ENCODE results near the gene TMEM39A. TPM values are rescaled to one million over a fixed set of nuclear protein-coding genes. Genes with fewer than 3 reads are reported as not detected.

Gene TMEM39A
- total and polyA plus RNA-seq, 2 of the 4 experiments (the other 2 are of a cell fraction): 29.6 to 117 TPM

DNA sequence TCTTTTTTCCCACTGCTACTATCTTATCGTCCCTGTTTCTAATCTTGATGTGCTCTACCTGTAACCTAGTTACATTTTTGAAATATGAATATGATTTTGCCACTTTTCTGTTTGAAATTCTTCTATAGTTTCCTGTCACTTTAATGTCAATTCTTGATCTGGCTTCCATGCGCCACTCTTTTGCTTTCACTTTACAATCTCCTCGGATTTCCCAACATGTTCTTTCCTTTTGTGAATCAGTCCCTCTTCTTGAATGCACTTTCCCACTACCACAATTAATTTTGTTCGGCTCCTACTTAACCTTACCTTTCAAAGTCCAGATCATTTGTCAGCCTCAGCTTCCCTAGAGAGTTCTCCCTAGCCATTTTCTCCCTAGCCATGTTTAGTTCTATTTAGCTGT is 43.2 kb upstream of the TMEM39A start:
- 100% methylated on average over 2 of the region's 4 CpGs; no CpG with 5 or more reads in 1 of the 2 experiments for WGBS, 2 experiments (ENCODE audit: extremely low coverage in 2 of 2, insufficient read length in 1 of 2)
- Histone ChIP-seq H2AK9ac (replicated peaks; ENCODE audit: low read depth, low read length, poor library complexity) (no peak overlapping the region), H3K4me1 (ENCODE audit: control insufficient read depth, insufficient read depth, low read length) (no peaks in the 10 kb centered on the region), H3K4me2 (ENCODE audit: low read depth, low read length) (no peak overlapping the region), H3K36me3 (ENCODE audit: control insufficient read depth, insufficient read depth, low read length) (peaks cover 20% of the 10 kb centered on the region), H2AFZ (replicated peaks; ENCODE audit: low read length, poor library complexity) (no peak overlapping the region), H3K9me3 (ENCODE audit: control insufficient read depth, insufficient read depth, low read length) (no peaks in the 10 kb centered on the region), H4K8ac (ENCODE audit: low read depth in 2 of 2, low read length in 2 of 2) (no peak overlapping the region), H3K23ac (ENCODE audit: low read depth, low read length) (no peak overlapping the region), H3K4ac (ENCODE audit: low read depth, low read length) (no peak overlapping the region), H2BK120ac (ENCODE audit: low read depth, low read length) (no peak overlapping the region), H3K27me3 (ENCODE audit: control insufficient read depth, insufficient read depth, low read length) (no peaks in the 10 kb centered on the region), H4K5ac (ENCODE audit: low read depth, low read length) (no peak overlapping the region), H3K79me1 (ENCODE audit: low read depth in 1 of 2, low read length in 2 of 2) (peaks cover 11 to 13% of the 10 kb centered on the region in 2 experiments), H3K56ac (ENCODE audit: extremely low read depth, insufficient read depth, low read length) (no peak overlapping the region), H3K4me3 (ENCODE audit: insufficient read depth, low read depth, low read length) (no peak overlapping the region), H3K18ac (ENCODE audit: low read depth, low read length) (no peak overlapping the region), H3K27ac (ENCODE audit: insufficient read depth, low read length) (no peak overlapping the region), H4K91ac (ENCODE audit: insufficient read depth, low read depth, low read length) (no peak overlapping the region), H2BK5ac (ENCODE audit: low read depth, low read length, poor library complexity, severe bottlenecking) (no peak overlapping the region), H3K14ac (replicated peaks; ENCODE audit: low read depth, low read length) (no peak overlapping the region), H2AK5ac (ENCODE audit: low read depth, low read length) (no peak overlapping the region), H3K9me1 (ENCODE audit: insufficient read depth, low read length) (0 out of 2 replicates have a peak, but pooled peaks cover 3% of the 10 kb centered on the region), H4K20me1 (ENCODE audit: insufficient read depth, low read length) (no peaks in the 10 kb centered on the region), H3K9ac (ENCODE audit: low read depth, low read length) (no peak overlapping the region), H2BK15ac (ENCODE audit: low read depth, low read length) (no peak overlapping the region), H2BK20ac (ENCODE audit: low read depth, low read length) (no peak overlapping the region)
- ATAC-seq (ENCODE audit: low read depth) (no peak), DNase-seq (no peak)
- TF ChIP-seq, protein P1, sequence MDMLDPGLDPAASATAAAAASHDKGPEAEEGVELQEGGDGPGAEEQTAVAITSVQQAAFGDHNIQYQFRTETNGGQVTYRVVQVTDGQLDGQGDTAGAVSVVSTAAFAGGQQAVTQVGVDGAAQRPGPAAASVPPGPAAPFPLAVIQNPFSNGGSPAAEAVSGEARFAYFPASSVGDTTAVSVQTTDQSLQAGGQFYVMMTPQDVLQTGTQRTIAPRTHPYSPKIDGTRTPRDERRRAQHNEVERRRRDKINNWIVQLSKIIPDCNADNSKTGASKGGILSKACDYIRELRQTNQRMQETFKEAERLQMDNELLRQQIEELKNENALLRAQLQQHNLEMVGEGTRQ (IDR thresholded peaks at IDR 0.05; ENCODE audit: low read depth, low read length): no peak
- TF ChIP-seq MAZ (IDR thresholded peaks at IDR 0.05; ENCODE audit: borderline replicate concordance, low read depth, low read length) (no peak), MXI1 (IDR thresholded peaks at IDR 0.05; ENCODE audit: borderline replicate concordance, low read depth, low read length) (no peak), BHLHE40 (IDR thresholded peaks at IDR 0.05; ENCODE audit: low read depth, low read length) (no peak), RAD21 (IDR thresholded peaks at IDR 0.05; ENCODE audit: low read length) (no peak), FOS (IDR thresholded peaks at IDR 0.05; ENCODE audit: low read depth, low read length) (no peak), MAFK (IDR thresholded peaks at IDR 0.05; ENCODE audit: low read depth, low read length) (no peak), POLR2A (IDR thresholded peaks at IDR 0.05; ENCODE audit: low read depth, low read length) (no peak), NFE2L2 (IDR thresholded peaks at IDR 0.05; ENCODE audit: low read depth, low read length) (no peak), CEBPB (IDR thresholded peaks at IDR 0.05; ENCODE audit: low read depth, low read length) (no peak), CHD1 (IDR thresholded peaks at IDR 0.05; ENCODE audit: low read depth, low read length) (no peak), SMC3 (IDR thresholded peaks at IDR 0.05; ENCODE audit: low read depth, low read length) (no peak)
- TF ChIP-seq, protein P2, sequence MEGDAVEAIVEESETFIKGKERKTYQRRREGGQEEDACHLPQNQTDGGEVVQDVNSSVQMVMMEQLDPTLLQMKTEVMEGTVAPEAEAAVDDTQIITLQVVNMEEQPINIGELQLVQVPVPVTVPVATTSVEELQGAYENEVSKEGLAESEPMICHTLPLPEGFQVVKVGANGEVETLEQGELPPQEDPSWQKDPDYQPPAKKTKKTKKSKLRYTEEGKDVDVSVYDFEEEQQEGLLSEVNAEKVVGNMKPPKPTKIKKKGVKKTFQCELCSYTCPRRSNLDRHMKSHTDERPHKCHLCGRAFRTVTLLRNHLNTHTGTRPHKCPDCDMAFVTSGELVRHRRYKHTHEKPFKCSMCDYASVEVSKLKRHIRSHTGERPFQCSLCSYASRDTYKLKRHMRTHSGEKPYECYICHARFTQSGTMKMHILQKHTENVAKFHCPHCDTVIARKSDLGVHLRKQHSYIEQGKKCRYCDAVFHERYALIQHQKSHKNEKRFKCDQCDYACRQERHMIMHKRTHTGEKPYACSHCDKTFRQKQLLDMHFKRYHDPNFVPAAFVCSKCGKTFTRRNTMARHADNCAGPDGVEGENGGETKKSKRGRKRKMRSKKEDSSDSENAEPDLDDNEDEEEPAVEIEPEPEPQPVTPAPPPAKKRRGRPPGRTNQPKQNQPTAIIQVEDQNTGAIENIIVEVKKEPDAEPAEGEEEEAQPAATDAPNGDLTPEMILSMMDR (conservative IDR thresholded peaks at IDR 0.05; ENCODE audit: low read depth, low read length): no peak
- TF ChIP-seq, protein P3, sequence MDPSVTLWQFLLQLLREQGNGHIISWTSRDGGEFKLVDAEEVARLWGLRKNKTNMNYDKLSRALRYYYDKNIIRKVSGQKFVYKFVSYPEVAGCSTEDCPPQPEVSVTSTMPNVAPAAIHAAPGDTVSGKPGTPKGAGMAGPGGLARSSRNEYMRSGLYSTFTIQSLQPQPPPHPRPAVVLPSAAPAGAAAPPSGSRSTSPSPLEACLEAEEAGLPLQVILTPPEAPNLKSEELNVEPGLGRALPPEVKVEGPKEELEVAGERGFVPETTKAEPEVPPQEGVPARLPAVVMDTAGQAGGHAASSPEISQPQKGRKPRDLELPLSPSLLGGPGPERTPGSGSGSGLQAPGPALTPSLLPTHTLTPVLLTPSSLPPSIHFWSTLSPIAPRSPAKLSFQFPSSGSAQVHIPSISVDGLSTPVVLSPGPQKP (IDR thresholded peaks at IDR 0.05; ENCODE audit: borderline replicate concordance, low read depth, low read length): no peak
- intact Hi-C loops (cut with micrococcal nuclease) (no loop called here), dilution Hi-C loops (cut with HindIII; ENCODE audit: low sequenced_read_pairs, unreplicated experiment) (no loop called here), in situ Hi-C loops (cut with MboI; ENCODE audit: low sequenced_read_pairs) (loop anchor here (25.0 kb wide), 1 partner anchor 181 kb away; the partner anchor contains the start of gene COX17)
- POLR2A ChIA-PET (ENCODE audit: unreplicated experiment): no interaction called here
- CTCF ChIA-PET: no interaction called here
- BruUV-seq (replicated peaks): no TSS peak

Data from IMR-90 (cell line).